Measurements from ENCODE around the gene KCNH2.

- TF ChIP-seq TAF1 (IDR thresholded peaks at IDR 0.05; ENCODE audit: low read depth, low read length) (no peak), POLR2A (IDR thresholded peaks at IDR 0.05; ENCODE audit: low read depth, low read length) (no peak), POLR2AphosphoS5 (IDR thresholded peaks at IDR 0.05; ENCODE audit: low read depth, low read length) (no peak)
These were observed 8.6 kb downstream of the KCNH2 start for GRCh38 chr7:150969475-150969874.
